Nephron progenitor cell (in vitro differentiated cells): ENCODE results near the gene NTM.

Experiments used
- DNase-seq: peaks from one replicate; pipeline ENCODE4 v3.0.0; 2021
- H3K27ac Mint-ChIP-seq: 2 replicates; pipeline ENCODE4 v1.8.0; 2021; ENCODE audit warnings: mild to moderate bottlenecking, moderate library complexity, mixed read lengths
- H3K27me3 Mint-ChIP-seq: 2 replicates; pipeline ENCODE4 v1.8.0; 2021; ENCODE audit warnings: mild to moderate bottlenecking, low read depth, mixed read lengths; ENCODE audit not compliant: poor library complexity
- H3K36me3 Mint-ChIP-seq: 2 replicates; pipeline ENCODE4 v1.8.0; 2021; ENCODE audit warnings: low read depth, mixed read lengths
- H3K4me1 Mint-ChIP-seq: 2 replicates; pipeline ENCODE4 v1.8.0; 2021; ENCODE audit warnings: mixed read lengths
- H3K4me3 Mint-ChIP-seq: 2 replicates; pipeline ENCODE4 v1.8.0; 2021; ENCODE audit warnings: mild to moderate bottlenecking, moderate library complexity, mixed read lengths
- H3K9me3 Mint-ChIP-seq: 2 replicates; pipeline ENCODE4 v1.8.0; 2021; ENCODE audit warnings: mild to moderate bottlenecking, moderate library complexity, mixed read lengths
- TF ChIP-seq, protein P1 (sequence below): fragments of 200-600 bp; sonication (generic); IDR thresholded peaks from 2 replicates; pipeline ENCODE4 v1.5.0; 2021; ENCODE audit warnings: antibody characterized with exemption

The NTM gene

DNA sequence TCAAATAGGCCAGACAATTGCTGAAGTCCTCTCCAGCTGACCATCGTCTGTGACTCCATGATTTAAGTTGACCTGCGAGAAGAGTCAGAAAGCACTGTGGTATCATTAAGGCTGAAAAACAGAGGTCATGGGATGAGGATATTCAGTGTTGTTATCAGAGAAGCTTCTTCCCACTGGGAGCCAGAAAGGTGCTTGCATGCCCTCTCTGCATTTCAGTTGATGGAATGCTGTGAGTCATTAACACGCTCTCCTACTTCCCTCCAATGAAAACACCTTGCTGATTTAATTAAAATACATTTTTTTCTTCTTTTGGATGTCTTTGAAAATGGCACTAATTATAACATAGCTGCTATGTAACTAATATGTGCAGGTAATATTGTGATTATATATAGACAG is 667.0 kb downstream of the NTM start:
- no peak for DNase-seq
- Mint-ChIP-seq H3K36me3 (no peaks in the 10 kb centered on the region), H3K4me1 (peaks cover 10% of the 10 kb centered on the region), H3K27ac (no peak overlapping the region), H3K4me3 (no peak overlapping the region), H3K9me3 (no peaks in the 10 kb centered on the region), H3K27me3 (peaks cover 42% of the 10 kb centered on the region)
- TF ChIP-seq, protein P1, sequence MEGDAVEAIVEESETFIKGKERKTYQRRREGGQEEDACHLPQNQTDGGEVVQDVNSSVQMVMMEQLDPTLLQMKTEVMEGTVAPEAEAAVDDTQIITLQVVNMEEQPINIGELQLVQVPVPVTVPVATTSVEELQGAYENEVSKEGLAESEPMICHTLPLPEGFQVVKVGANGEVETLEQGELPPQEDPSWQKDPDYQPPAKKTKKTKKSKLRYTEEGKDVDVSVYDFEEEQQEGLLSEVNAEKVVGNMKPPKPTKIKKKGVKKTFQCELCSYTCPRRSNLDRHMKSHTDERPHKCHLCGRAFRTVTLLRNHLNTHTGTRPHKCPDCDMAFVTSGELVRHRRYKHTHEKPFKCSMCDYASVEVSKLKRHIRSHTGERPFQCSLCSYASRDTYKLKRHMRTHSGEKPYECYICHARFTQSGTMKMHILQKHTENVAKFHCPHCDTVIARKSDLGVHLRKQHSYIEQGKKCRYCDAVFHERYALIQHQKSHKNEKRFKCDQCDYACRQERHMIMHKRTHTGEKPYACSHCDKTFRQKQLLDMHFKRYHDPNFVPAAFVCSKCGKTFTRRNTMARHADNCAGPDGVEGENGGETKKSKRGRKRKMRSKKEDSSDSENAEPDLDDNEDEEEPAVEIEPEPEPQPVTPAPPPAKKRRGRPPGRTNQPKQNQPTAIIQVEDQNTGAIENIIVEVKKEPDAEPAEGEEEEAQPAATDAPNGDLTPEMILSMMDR, result no peak

- no peaks in the 10 kb centered on the region for H3K36me3 Mint-ChIP-seq
- H3K4me3 Mint-ChIP-seq, result no peak overlapping the region
- no peak for DNase-seq
- H3K27me3 Mint-ChIP-seq, result peaks cover 39% of the 10 kb centered on the region
- peaks cover 10% of the 10 kb centered on the region for H3K4me1 Mint-ChIP-seq
- H3K27ac Mint-ChIP-seq, result no peak overlapping the region
- no peaks in the 10 kb centered on the region for H3K9me3 Mint-ChIP-seq
- TF ChIP-seq, protein P1, result no peak
Observed at GRCh38 chr11:132037956-132038355, 667.5 kb downstream of the NTM start.

DNA sequence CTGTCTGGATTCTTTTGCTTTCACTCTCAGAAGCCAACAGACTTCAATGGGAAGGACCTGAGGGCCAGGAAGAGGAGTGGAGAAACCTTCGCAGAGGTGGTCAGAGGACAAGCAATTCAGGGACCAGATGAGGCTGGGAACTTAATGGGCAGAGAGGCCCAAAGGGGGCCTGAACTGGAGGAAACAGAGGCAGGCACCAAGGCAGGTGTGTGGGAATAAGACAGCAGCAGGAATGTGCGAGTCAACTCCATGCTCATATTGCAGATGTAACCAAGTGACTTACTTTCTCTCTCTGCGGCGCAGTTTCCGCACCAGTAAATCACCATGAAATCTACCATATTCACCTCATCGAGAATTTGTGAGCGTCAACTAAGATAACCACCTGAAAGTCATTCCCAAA is 669.1 kb downstream of the NTM start:
- TF ChIP-seq, protein P1, result no peak
- Mint-ChIP-seq H3K4me1 (peaks cover 11% of the 10 kb centered on the region), H3K27me3 (peaks cover 38% of the 10 kb centered on the region), H3K9me3 (peaks cover 7% of the 10 kb centered on the region), H3K27ac (no peak overlapping the region), H3K4me3 (no peak overlapping the region), H3K36me3 (no peaks in the 10 kb centered on the region)
- DNase-seq, result no peak

GRCh38 chr11:132042296-132042695 is 671.9 kb downstream of the NTM start:
- Mint-ChIP-seq H3K4me1 (peaks cover 26% of the 10 kb centered on the region), H3K4me3 (no peak overlapping the region), H3K27me3 (peaks cover 24% of the 10 kb centered on the region), H3K27ac (no peak overlapping the region), H3K9me3 (peaks cover 7% of the 10 kb centered on the region), H3K36me3 (no peaks in the 10 kb centered on the region)
- TF ChIP-seq, protein P1, result no peak
- no peak for DNase-seq

GRCh38 chr11:132043714-132044113 is 673.3 kb downstream of the NTM start:
- TF ChIP-seq, protein P1, result no peak
- Mint-ChIP-seq H3K36me3 (no peaks in the 10 kb centered on the region), H3K9me3 (peaks cover 7% of the 10 kb centered on the region), H3K27ac (no peak overlapping the region), H3K4me1 (peaks cover 40% of the 10 kb centered on the region), H3K27me3 (peaks cover 24% of the 10 kb centered on the region), H3K4me3 (no peak overlapping the region)
- DNase-seq, result no peak

GRCh38 chr11:132045107-132045506 is 674.7 kb downstream of the NTM start:
- TF ChIP-seq, protein P1, result no peak
- Mint-ChIP-seq H3K9me3 (peaks cover 7% of the 10 kb centered on the region), H3K27me3 (peaks cover 21% of the 10 kb centered on the region), H3K36me3 (no peaks in the 10 kb centered on the region), H3K4me3 (no peak overlapping the region), H3K4me1 (peaks cover 45% of the 10 kb centered on the region), H3K27ac (no peak overlapping the region)
- no peak for DNase-seq
